ENCODE measurements around the gene MARCHF9. TPM values are rescaled to one million over a fixed set of nuclear protein-coding genes. Genes with fewer than 3 reads are reported as not detected.

Gene MARCHF9
- total RNA-seq, 6 experiments from 2014 or later, result 0.94 to 3.2 (median 1.2) TPM

- peaks cover 28% of the 10 kb centered on the region for H3K36me3 Mint-ChIP-seq (ENCODE audit: low read depth)
- H3K9me3 Mint-ChIP-seq, result no peaks in the 10 kb centered on the region
- H3K4me1 Mint-ChIP-seq (ENCODE audit: low read depth), result peaks cover 22% of the 10 kb centered on the region
- peak within 1 kb of the TSS; percentile 85 for H3K27ac Mint-ChIP-seq
- peaks cover 2% of the 10 kb centered on the region; the same call in 1 of the 2 replicates for H3K27me3 Mint-ChIP-seq (ENCODE audit: insufficient read depth)
- peak within 1 kb of the TSS; percentile 97 for H3K4me3 Mint-ChIP-seq
- peak; percentile 97 for TF ChIP-seq CTCF (IDR thresholded peaks at IDR 0.05)
- DNase-seq, result peak; percentile 93
Measured at GRCh38 chr12:57782608-57783465, 27.9 kb downstream of the MARCHF9 start, which contains the start of gene TSFM. Gene TSFM (plus strand): TSS chr12:57782787. CDS start chr12:57782802, 15 bp downstream.

GRCh38 chr12:57783466-57783801, 28.5 kb downstream of the MARCHF9 start:
- Mint-ChIP-seq H3K27ac (peak overlapping the region; percentile 85), H3K4me3 (peak overlapping the region; percentile 97), H3K27me3 (ENCODE audit: insufficient read depth) (peaks cover 2% of the 10 kb centered on the region; the same call in 1 of the 2 replicates), H3K9me3 (no peaks in the 10 kb centered on the region), H3K4me1 (ENCODE audit: low read depth) (peaks cover 22% of the 10 kb centered on the region), H3K36me3 (ENCODE audit: low read depth) (peaks cover 27% of the 10 kb centered on the region)
- DNase-seq, result no peak
- TF ChIP-seq CTCF (IDR thresholded peaks at IDR 0.05), result no peak

GRCh38 chr12:57783861-57784260, 29.0 kb downstream of the MARCHF9 start:
- no peaks in the 10 kb centered on the region for H3K9me3 Mint-ChIP-seq
- peaks cover 22% of the 10 kb centered on the region for H3K4me1 Mint-ChIP-seq (ENCODE audit: low read depth)
- H3K4me3 Mint-ChIP-seq, result peak overlapping the region; percentile 72
- peak overlapping the region; percentile 18; the same call in 1 of the 2 replicates for H3K27ac Mint-ChIP-seq
- TF ChIP-seq CTCF (IDR thresholded peaks at IDR 0.05), result no peak
- H3K27me3 Mint-ChIP-seq (ENCODE audit: insufficient read depth), result no peaks in the 10 kb centered on the region
- DNase-seq, result no peak
- peaks cover 24% of the 10 kb centered on the region for H3K36me3 Mint-ChIP-seq (ENCODE audit: low read depth)

- Mint-ChIP-seq H3K9me3 (no peaks in the 10 kb centered on the region), H3K36me3 (ENCODE audit: low read depth) (peaks cover 28% of the 10 kb centered on the region), H3K4me1 (ENCODE audit: low read depth) (peaks cover 32% of the 10 kb centered on the region), H3K27me3 (ENCODE audit: insufficient read depth) (no peaks in the 10 kb centered on the region), H3K27ac (peak overlapping the region; percentile 89), H3K4me3 (peak overlapping the region; percentile 16; the same call in 1 of the 2 replicates)
- DNase-seq, result peak; percentile 81
- TF ChIP-seq CTCF (IDR thresholded peaks at IDR 0.05), result no peak
Measured at GRCh38 chr12:57793920-57794319, 39.0 kb downstream of the MARCHF9 start.

- Mint-ChIP-seq H3K4me3 (peak overlapping the region; percentile 56), H3K9me3 (no peaks in the 10 kb centered on the region), H3K27ac (peak overlapping the region; percentile 80), H3K27me3 (ENCODE audit: insufficient read depth) (no peaks in the 10 kb centered on the region), H3K36me3 (ENCODE audit: low read depth) (peaks cover 34% of the 10 kb centered on the region), H3K4me1 (ENCODE audit: low read depth) (peaks cover 32% of the 10 kb centered on the region)
- no peak for TF ChIP-seq CTCF (IDR thresholded peaks at IDR 0.05)
- DNase-seq, result peak; percentile 70
Measured at GRCh38 chr12:57795354-57795753, 40.5 kb downstream of the MARCHF9 start.
